PC-3 (cell line): ENCODE measurements around the gene CFAP221.

Source experiments
- EZH2 ChIP-seq: fragments of 300-600 bp; sonication (generic); IDR thresholded peaks from one replicate; pipeline ENCODE4 v1.6.1; 2017; ENCODE audit warnings: antibody characterized with exemption, mild to moderate bottlenecking, low read length; ENCODE audit not compliant: unreplicated experiment
- EZH2phosphoT487 ChIP-seq: fragments of 300-600 bp; sonication (generic); IDR thresholded peaks from 2 replicates; pipeline ENCODE4 v1.6.1; 2018; ENCODE audit warnings: mild to moderate bottlenecking, antibody characterized with exemption, low read length, borderline replicate concordance
- TF ChIP-seq, protein P1 (sequence below): fragments of 300-600 bp; sonication (generic); conservative IDR thresholded peaks from 2 replicates; pipeline ENCODE4 v1.5.1; 2017; ENCODE audit warnings: antibody characterized with exemption, low read depth, mild to moderate bottlenecking, low read length

DNA sequence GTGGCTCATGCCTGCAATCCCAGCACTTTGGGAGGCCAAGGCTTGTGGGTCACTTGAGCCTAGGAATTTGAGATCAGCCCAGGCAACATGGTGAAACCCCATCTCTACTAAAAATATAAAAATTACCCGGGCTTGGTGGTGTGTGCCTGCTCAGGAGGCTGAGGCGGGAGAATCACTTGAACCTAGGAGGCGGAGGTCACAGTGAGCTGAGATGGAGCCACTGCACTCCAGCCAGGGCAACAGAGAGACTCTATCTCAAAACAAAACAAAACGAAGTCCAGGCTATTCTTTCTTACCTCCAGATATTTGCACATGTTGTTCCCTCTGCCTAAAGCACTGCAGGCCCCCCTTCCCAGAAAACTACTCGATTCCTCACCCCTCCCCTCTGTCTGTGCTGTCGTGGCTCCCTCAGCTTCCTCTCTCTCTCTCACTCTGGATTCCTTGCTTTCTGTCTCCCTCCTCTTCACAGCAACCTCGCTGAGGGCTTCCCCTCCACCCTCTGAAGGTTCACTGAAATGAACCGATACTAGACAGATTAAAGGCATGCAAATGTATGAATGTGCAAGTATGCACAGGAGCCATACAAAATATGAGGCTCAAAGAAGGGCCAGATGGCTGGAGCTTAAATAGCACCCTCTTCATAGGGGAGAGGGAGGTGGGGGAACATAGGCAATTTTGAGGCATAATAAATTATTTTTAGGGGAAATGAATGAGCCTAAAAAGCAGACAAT, 153.2 kb downstream of the CFAP221 start:
- no peak for TF ChIP-seq EZH2phosphoT487
- TF ChIP-seq, protein P1, sequence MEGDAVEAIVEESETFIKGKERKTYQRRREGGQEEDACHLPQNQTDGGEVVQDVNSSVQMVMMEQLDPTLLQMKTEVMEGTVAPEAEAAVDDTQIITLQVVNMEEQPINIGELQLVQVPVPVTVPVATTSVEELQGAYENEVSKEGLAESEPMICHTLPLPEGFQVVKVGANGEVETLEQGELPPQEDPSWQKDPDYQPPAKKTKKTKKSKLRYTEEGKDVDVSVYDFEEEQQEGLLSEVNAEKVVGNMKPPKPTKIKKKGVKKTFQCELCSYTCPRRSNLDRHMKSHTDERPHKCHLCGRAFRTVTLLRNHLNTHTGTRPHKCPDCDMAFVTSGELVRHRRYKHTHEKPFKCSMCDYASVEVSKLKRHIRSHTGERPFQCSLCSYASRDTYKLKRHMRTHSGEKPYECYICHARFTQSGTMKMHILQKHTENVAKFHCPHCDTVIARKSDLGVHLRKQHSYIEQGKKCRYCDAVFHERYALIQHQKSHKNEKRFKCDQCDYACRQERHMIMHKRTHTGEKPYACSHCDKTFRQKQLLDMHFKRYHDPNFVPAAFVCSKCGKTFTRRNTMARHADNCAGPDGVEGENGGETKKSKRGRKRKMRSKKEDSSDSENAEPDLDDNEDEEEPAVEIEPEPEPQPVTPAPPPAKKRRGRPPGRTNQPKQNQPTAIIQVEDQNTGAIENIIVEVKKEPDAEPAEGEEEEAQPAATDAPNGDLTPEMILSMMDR: no peak
- TF ChIP-seq EZH2: no peak
